A673 (cell line): Measurements from ENCODE around the gene ZFP62. TPM values are rescaled to one million over a fixed set of nuclear protein-coding genes. Genes with fewer than 3 reads are reported as not detected.

Experiments used
- BruUV-seq: library from RNA; stranded (reverse); fragments of 400-500 nt; replicated peaks from 2 replicates; lab custom pipeline; 2021; lab: Mats Ljungman, UMichigan
- CTCF ChIA-PET: fragments of 300-600 bp; sonication (Branson Sonifier 250); formaldehyde crosslinking; loops from one replicate; lab custom pipeline; 2022; ENCODE audit warnings: antibody characterized with exemption; lab: Charles Lee
- POLR2A ChIA-PET: fragments of 300-600 bp; sonication (Branson Sonifier 250); formaldehyde crosslinking; loops from one replicate; lab custom pipeline; 2022; ENCODE audit warnings: antibody characterized with exemption; ENCODE audit not compliant: low non-redundant PET; lab: Charles Lee
- DNase-seq: peaks from one replicate; pipeline ENCODE4 v3.0.0-alpha.2; 2015; ENCODE audit warnings: low spot score
- H3K27ac ChIP-seq: fragments of 200-600 bp; sonication (generic); 2 replicates; pipeline ENCODE4 v1.5.1; 2016; ENCODE audit warnings: mixed run types, low read depth, mild to moderate bottlenecking, mixed read lengths, antibody characterized with exemption, low read length; ENCODE audit not compliant: poor library complexity, severe bottlenecking
- H3K27me3 ChIP-seq: fragments of 200-600 bp; sonication (generic); replicated peaks from 2 replicates; pipeline ENCODE4 v1.6.1; 2017; ENCODE audit warnings: mixed run types, low read depth, mild to moderate bottlenecking, mixed read lengths, antibody characterized with exemption, low read length; ENCODE audit not compliant: insufficient read depth, poor library complexity
- H3K36me3 ChIP-seq: fragments of 200-600 bp; sonication (generic); 2 replicates; pipeline ENCODE4 v1.6.1; 2016; ENCODE audit warnings: mixed run types, mild to moderate bottlenecking, mixed read lengths, antibody characterized with exemption, low read length; ENCODE audit not compliant: insufficient read depth, poor library complexity, severe bottlenecking
- H3K4me1 ChIP-seq: fragments of 200-600 bp; sonication (generic); 2 replicates; pipeline ENCODE4 v1.6.1; 2017; ENCODE audit warnings: mixed run types, mild to moderate bottlenecking, mixed read lengths, antibody characterized with exemption, low read length; ENCODE audit not compliant: insufficient read depth, poor library complexity, severe bottlenecking
- H3K4me3 ChIP-seq: fragments of 200-600 bp; sonication (generic); 2 replicates; pipeline ENCODE4 v1.5.1; 2016; ENCODE audit warnings: low read depth, mixed run types, mild to moderate bottlenecking, mixed read lengths, low read length; ENCODE audit not compliant: poor library complexity, severe bottlenecking
- H3K9me3 ChIP-seq: fragments of 200-600 bp; sonication (generic); 2 replicates; pipeline ENCODE4 v1.6.1; 2016; ENCODE audit warnings: mixed run types, low read depth, mild to moderate bottlenecking, mixed read lengths, antibody characterized with exemption, low read length; ENCODE audit not compliant: poor library complexity, severe bottlenecking
- CTCF ChIP-seq: fragments of 300-800, 200-600 bp; sonication (generic); conservative IDR thresholded peaks from 2 replicates; pipeline ENCODE4 v1.5.1; 2017; ENCODE audit warnings: low read depth, mild to moderate bottlenecking, antibody characterized with exemption, low read length, moderate library complexity, mixed read lengths
- EZH2 ChIP-seq: fragments of 200-600 bp; sonication (generic); IDR thresholded peaks from 2 replicates; pipeline ENCODE4 v1.6.1; 2017; ENCODE audit warnings: borderline replicate concordance, low read depth, mild to moderate bottlenecking, mixed read lengths, antibody characterized with exemption, low read length; ENCODE audit not compliant: poor library complexity, severe bottlenecking
- intact Hi-C: fragments of 100-400 bp; cut with micrococcal nuclease; formaldehyde crosslinking; loops from one replicate; pipeline ENCODE4 v1.10.0; 2022; ENCODE audit not compliant: unreplicated experiment
- total RNA-seq: library from RNA; stranded (reverse); gene quantifications from 2 replicates; pipeline ENCODE4 v1.2.3, GENCODE V29; 2021

Gene ZFP62
- total RNA-seq, 1 experiment from 2014 or later, result 28.7 TPM

GRCh38 chr5:180810210-180810958 is 50.7 kb downstream of the ZFP62 start:
- Histone ChIP-seq H3K36me3 (no peaks in the 10 kb centered on the region), H3K27me3 (no peaks in the 10 kb centered on the region), H3K9me3 (no peaks in the 10 kb centered on the region), H3K4me3 (peak overlapping the region; percentile 59), H3K27ac (peak overlapping the region; percentile 99), H3K4me1 (peaks cover 4% of the 10 kb centered on the region)
- BruUV-seq, result no TSS peak
- peak; percentile 93 for DNase-seq
- ChIA-PET CTCF (interaction anchor here (0.6 kb wide), 1 partner anchor 24 kb away, joined by 4 read pairs; no protein-coding TSS in a partner anchor), POLR2A (interaction anchor here (0.5 to 0.7 kb wide), 2 partner anchors 8 to 160 kb away, joined by 3 to 5 read pairs; no protein-coding TSS in a partner anchor)
- TF ChIP-seq CTCF (no peak), EZH2 (no peak)
- intact Hi-C loops, result no loop called here

- BruUV-seq, result no TSS peak
- no peaks in the 10 kb centered on the region for H3K27me3 ChIP-seq
- intact Hi-C loops, result no loop called here
- no peak for TF ChIP-seq CTCF
- TF ChIP-seq EZH2, result no peak
- no peaks in the 10 kb centered on the region for H3K9me3 ChIP-seq
- no peaks in the 10 kb centered on the region for H3K36me3 ChIP-seq
- H3K4me3 ChIP-seq, result peak overlapping the region; percentile 59
- DNase-seq, result peak; percentile 85
- CTCF ChIA-PET, result no interaction called here
- H3K4me1 ChIP-seq, result peaks cover 10% of the 10 kb centered on the region
- peak overlapping the region; percentile 99 for H3K27ac ChIP-seq
- POLR2A ChIA-PET, result interaction anchor here (0.7 kb wide), 1 partner anchor 8 kb away, joined by 3 read pairs; no protein-coding TSS in a partner anchor
These were observed 51.5 kb downstream of the ZFP62 start for GRCh38 chr5:180809403-180810209.

DNA sequence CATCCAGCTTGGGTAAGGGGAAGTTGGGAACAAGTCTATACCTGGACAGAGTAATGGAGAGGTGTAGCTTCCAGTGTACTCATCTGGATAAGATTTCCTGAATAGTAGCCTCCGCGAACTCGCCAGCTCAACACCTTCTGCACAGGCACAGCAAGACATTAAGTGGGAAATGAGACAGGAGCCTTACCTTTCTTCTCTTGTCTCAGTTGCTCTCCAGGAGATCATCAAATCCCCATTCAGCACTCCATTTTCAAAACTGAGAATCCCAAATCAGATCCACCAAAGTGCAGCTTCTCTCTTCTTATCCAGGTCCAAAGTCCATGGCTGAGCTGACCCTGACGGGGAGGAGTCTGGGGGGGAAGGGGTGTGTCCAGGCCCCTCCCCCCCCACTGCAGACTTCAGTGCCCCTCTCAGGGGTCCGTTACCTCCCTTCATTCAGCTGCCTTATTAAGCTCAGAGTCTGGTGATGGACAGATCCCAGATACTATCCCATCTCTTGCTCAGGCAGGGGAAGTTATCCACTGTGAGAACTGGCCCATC is 52.5 kb downstream of the ZFP62 start:
- CTCF ChIA-PET, result no interaction called here
- Histone ChIP-seq H3K27ac (peak overlapping the region; percentile 59), H3K4me3 (peak overlapping the region; percentile 59), H3K4me1 (peaks cover 11% of the 10 kb centered on the region), H3K36me3 (no peaks in the 10 kb centered on the region), H3K27me3 (no peaks in the 10 kb centered on the region), H3K9me3 (no peaks in the 10 kb centered on the region)
- intact Hi-C loops, result no loop called here
- TF ChIP-seq EZH2, result no peak
- TF ChIP-seq CTCF, result no peak
- no TSS peak for BruUV-seq
- DNase-seq, result no peak
- POLR2A ChIA-PET, result no interaction called here
